Loucy (cell line): ENCODE results near the gene NCOA1.

ENCODE experiments used
- H2AFZ ChIP-seq: fragments of 200-600 bp; sonication (generic); 2 replicates; pipeline ENCODE4 v1.6.0; 2016; ENCODE audit warnings: antibody characterized with exemption, mild to moderate bottlenecking, low read length, moderate library complexity
- H3F3A ChIP-seq: fragments of 200-600 bp; 2 replicates; pipeline ENCODE4 v1.6.0; 2016; ENCODE audit warnings: antibody characterized with exemption, low read depth, mild to moderate bottlenecking
- H3K27me3 ChIP-seq: fragments of 200-600 bp; sonication (generic); 2 replicates; pipeline ENCODE4 v1.6.1; 2014; ENCODE audit warnings: low read length, mild to moderate bottlenecking; ENCODE audit not compliant: insufficient read depth, poor library complexity, severe bottlenecking
- H3K36me3 ChIP-seq: fragments of 200-600 bp; sonication (generic); 2 replicates; pipeline ENCODE4 v1.6.1; 2016; ENCODE audit warnings: low read length; ENCODE audit not compliant: insufficient read depth
- H3K4me1 ChIP-seq: fragments of 200-600 bp; sonication (generic); 2 replicates; pipeline ENCODE4 v1.5.1; 2014; ENCODE audit warnings: low read length, mild to moderate bottlenecking; ENCODE audit not compliant: insufficient read depth, poor library complexity, severe bottlenecking
- H3K4me2 ChIP-seq: fragments of 200-600 bp; sonication (generic); 2 replicates; pipeline ENCODE4 v1.6.0; 2014; ENCODE audit warnings: antibody characterized with exemption, low read length, low read depth, mild to moderate bottlenecking; ENCODE audit not compliant: poor library complexity, severe bottlenecking
- H3K4me3 ChIP-seq: fragments of 200-600 bp; sonication (generic); 2 replicates; pipeline ENCODE4 v1.5.1; 2014; ENCODE audit warnings: low read length, mild to moderate bottlenecking, mixed read lengths; ENCODE audit not compliant: poor library complexity, severe bottlenecking
- H3K79me2 ChIP-seq: fragments of 200-600 bp; sonication (generic); 2 replicates; pipeline ENCODE4 v1.6.1; 2014; ENCODE audit warnings: low read length; ENCODE audit not compliant: insufficient read depth
- H3K9ac ChIP-seq: fragments of 200-600 bp; sonication (generic); 2 replicates; pipeline ENCODE4 v1.6.0; 2014; ENCODE audit warnings: mild to moderate bottlenecking, low read depth, low read length, moderate library complexity; ENCODE audit not compliant: poor library complexity, severe bottlenecking
- H3K9me2 ChIP-seq: fragments of 200-600 bp; sonication (generic); replicated peaks from 2 replicates; pipeline ENCODE4 v1.6.1; 2016; ENCODE audit warnings: low read depth, low read length, mixed read lengths
- H3K9me3 ChIP-seq: fragments of 200-600 bp; sonication (generic); 2 replicates; pipeline ENCODE4 v1.6.1; 2014; ENCODE audit warnings: mild to moderate bottlenecking, antibody characterized with exemption, low read length, low read depth; ENCODE audit not compliant: insufficient read depth
- H4K20me1 ChIP-seq: fragments of 200-600 bp; sonication (generic); 2 replicates; pipeline ENCODE4 v1.6.0; 2014; ENCODE audit warnings: antibody characterized with exemption, low read length, mild to moderate bottlenecking; ENCODE audit not compliant: insufficient read depth, poor library complexity, severe bottlenecking
- CTCF ChIP-seq: fragments of 200-600 bp; sonication (generic); conservative IDR thresholded peaks from 2 replicates; pipeline ENCODE4 v1.5.1; 2014; ENCODE audit warnings: mild to moderate bottlenecking, antibody characterized with exemption, low read length
- EZH2phosphoT487 ChIP-seq: fragments of 200-600 bp; IDR thresholded peaks from 2 replicates; pipeline ENCODE4 v1.6.1; 2018; ENCODE audit warnings: antibody characterized with exemption, mild to moderate bottlenecking, moderate library complexity, borderline replicate concordance

NCOA1 gene

DNA sequence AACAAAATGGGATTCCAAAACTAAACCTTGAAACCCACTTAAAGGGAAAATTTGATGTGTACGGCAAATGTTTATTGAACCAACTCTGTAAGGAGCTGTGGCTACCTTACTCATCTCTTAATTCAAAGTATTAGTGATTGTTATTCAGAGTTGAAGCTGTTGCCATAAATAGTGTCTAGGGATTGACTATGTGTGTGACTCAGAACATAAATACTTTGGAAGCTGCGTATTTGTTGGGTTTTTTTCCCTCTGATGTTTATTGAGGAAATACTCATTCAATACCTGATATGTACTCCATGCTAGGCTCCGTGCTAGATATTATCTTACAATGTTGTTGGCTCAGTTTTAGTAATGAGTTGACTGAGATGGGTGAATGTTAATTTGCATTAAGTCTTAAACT lies 211.7 kb downstream of the NCOA1 start:
- Histone ChIP-seq H2AFZ (no peak overlapping the region), H3K9ac (no peak overlapping the region), H3K4me2 (no peak overlapping the region)

DNA sequence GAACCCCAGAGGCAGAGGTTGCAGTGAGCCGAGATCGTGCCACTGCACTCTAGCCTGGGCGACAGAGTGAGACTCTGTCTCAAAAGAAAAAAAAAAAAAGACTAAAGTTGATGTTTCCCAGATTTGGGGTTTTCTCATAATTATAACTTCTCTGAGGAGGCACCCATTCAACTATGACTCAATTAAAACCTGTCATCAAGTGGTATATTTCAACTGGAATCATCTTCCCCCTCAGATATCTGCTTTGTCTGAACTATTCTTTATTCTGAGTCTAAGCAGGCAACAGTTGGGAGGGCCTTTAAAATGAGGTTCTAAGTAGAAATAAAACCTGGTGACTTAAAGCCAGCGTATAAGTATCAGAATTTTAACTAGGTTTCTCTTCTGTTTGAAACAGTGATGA lies 213.6 kb downstream of the NCOA1 start:
- Histone ChIP-seq H3K4me1 (no peaks in the 10 kb centered on the region), H3K27me3 (no peaks in the 10 kb centered on the region), H3K79me2 (no peaks in the 10 kb centered on the region), H3K4me2 (no peak overlapping the region), H3F3A (no peaks in the 10 kb centered on the region), H3K36me3 (peaks cover 18% of the 10 kb centered on the region; the same call in 1 of the 2 replicates), H3K4me3 (no peak overlapping the region), H2AFZ (no peak overlapping the region), H3K9me3 (no peaks in the 10 kb centered on the region), H4K20me1 (no peaks in the 10 kb centered on the region), H3K9me2 (no peaks in the 10 kb centered on the region), H3K9ac (no peak overlapping the region)
- TF ChIP-seq EZH2phosphoT487 = no peak
- no peak for TF ChIP-seq CTCF

More for the DNA sequence above, 211.7 kb downstream of the NCOA1 start:
- Histone ChIP-seq H3F3A (no peaks in the 10 kb centered on the region), H3K27me3 (no peaks in the 10 kb centered on the region), H3K4me1 (no peaks in the 10 kb centered on the region), H3K79me2 (no peaks in the 10 kb centered on the region), H3K9me2 (no peaks in the 10 kb centered on the region), H3K4me3 (no peak overlapping the region), H3K36me3 (peaks cover 24% of the 10 kb centered on the region), H3K9me3 (no peaks in the 10 kb centered on the region), H4K20me1 (no peaks in the 10 kb centered on the region)
- TF ChIP-seq CTCF (no peak), EZH2phosphoT487 (no peak)

- Histone ChIP-seq H4K20me1 (no peaks in the 10 kb centered on the region), H3K4me3 (no peak overlapping the region), H3K9ac (no peak overlapping the region), H3K9me2 (no peaks in the 10 kb centered on the region), H3K9me3 (no peaks in the 10 kb centered on the region), H3K36me3 (peaks cover 33% of the 10 kb centered on the region; the same call in 1 of the 2 replicates), H3F3A (no peaks in the 10 kb centered on the region), H2AFZ (no peak overlapping the region), H3K79me2 (no peaks in the 10 kb centered on the region), H3K4me2 (no peak overlapping the region), H3K4me1 (no peaks in the 10 kb centered on the region), H3K27me3 (no peaks in the 10 kb centered on the region)
- TF ChIP-seq CTCF = no peak
These were observed 216.1 kb downstream of the NCOA1 start for GRCh38 chr2:24707143-24707542.
